OCI-LY1 (cell line): Measurements from ENCODE around the gene BUD31.

Source experiments
- H2AFZ ChIP-seq: fragments of 200-600 bp; sonication (generic), shearing (Covaris generic); 2 replicates; pipeline ENCODE4 v1.6.0; 2014; ENCODE audit warnings: antibody characterized with exemption, mild to moderate bottlenecking, low read length
- H3F3A ChIP-seq: fragments of 200-600 bp; sonication (generic), shearing (Covaris generic); 2 replicates; pipeline ENCODE4 v1.6.0; 2014; ENCODE audit warnings: mild to moderate bottlenecking, antibody characterized with exemption, low read length, moderate library complexity; ENCODE audit not compliant: insufficient read depth
- H3K27ac ChIP-seq: fragments of 200-600 bp; sonication (generic); 2 replicates; pipeline ENCODE4 v1.5.1; 2014; ENCODE audit warnings: low read length, mixed run types, mild to moderate bottlenecking, low read depth; ENCODE audit not compliant: poor library complexity, severe bottlenecking
- H3K27me3 ChIP-seq: fragments of 200-600 bp; sonication (generic); 2 replicates; pipeline ENCODE4 v1.6.0; 2014; ENCODE audit warnings: antibody characterized with exemption, mild to moderate bottlenecking, low read length, moderate library complexity; ENCODE audit not compliant: insufficient read depth
- H3K36me3 ChIP-seq: fragments of 200-600 bp; sonication (generic); 2 replicates; pipeline ENCODE4 v1.6.1; 2014; ENCODE audit warnings: mild to moderate bottlenecking, antibody characterized with exemption, low read length, moderate library complexity, mixed read lengths; ENCODE audit not compliant: insufficient read depth
- H3K4me1 ChIP-seq: fragments of 200-600 bp; sonication (generic); 2 replicates; pipeline ENCODE4 v1.5.1; 2014; ENCODE audit warnings: mild to moderate bottlenecking, low read length, moderate library complexity; ENCODE audit not compliant: insufficient read depth, severe bottlenecking
- H3K4me2 ChIP-seq: fragments of 200-600 bp; sonication (generic), shearing (Covaris generic); 2 replicates; pipeline ENCODE4 v1.6.1; 2014; ENCODE audit warnings: low read length
- H3K4me3 ChIP-seq: fragments of 200-600 bp; sonication (generic); 2 replicates; pipeline ENCODE4 v1.5.1; 2014; ENCODE audit warnings: low read length, low read depth, mild to moderate bottlenecking, mixed read lengths; ENCODE audit not compliant: poor library complexity, severe bottlenecking
- H3K79me2 ChIP-seq: fragments of 200-600 bp; shearing (Covaris generic); 2 replicates; pipeline ENCODE4 v1.6.1; 2016; ENCODE audit warnings: mixed run types, low read length, mixed read lengths; ENCODE audit not compliant: insufficient read depth
- H3K9ac ChIP-seq: fragments of 200-600 bp; sonication (generic), shearing (Covaris generic); 2 replicates; pipeline ENCODE4 v1.6.1; 2014; ENCODE audit warnings: mild to moderate bottlenecking, low read length, mixed read lengths
- H3K9me2 ChIP-seq: fragments of 200-600 bp; sonication (generic), shearing (Covaris generic); 2 replicates; pipeline ENCODE4 v1.6.1; 2014; ENCODE audit warnings: low read depth, mild to moderate bottlenecking, low read length, mixed read lengths
- H3K9me3 ChIP-seq: fragments of 200-600 bp; shearing (Covaris generic); 2 replicates; pipeline ENCODE4 v1.6.1; 2014; ENCODE audit warnings: low read length, mixed read lengths
- H4K20me1 ChIP-seq: fragments of 200-600 bp; sonication (generic), shearing (Covaris generic); 2 replicates; pipeline ENCODE4 v1.6.0; 2016; ENCODE audit warnings: mild to moderate bottlenecking, low read length; ENCODE audit not compliant: insufficient read depth
- CTCF ChIP-seq: fragments of 200-600 bp; sonication (generic), shearing (Covaris generic); IDR thresholded peaks from 2 replicates; pipeline ENCODE4 v1.5.1; 2017; ENCODE audit warnings: mild to moderate bottlenecking, antibody characterized with exemption, low read length, moderate library complexity, mixed read lengths
- EZH2 ChIP-seq: fragments of 200-600 bp; sonication (generic), shearing (Covaris generic); IDR thresholded peaks from 2 replicates; pipeline ENCODE4 v1.8.0; 2017; ENCODE audit warnings: borderline replicate concordance, mixed run types, mild to moderate bottlenecking, antibody characterized with exemption, low read length, moderate library complexity, mixed read lengths

The BUD31 gene

GRCh38 chr7:99440195-99440594 lies 31.4 kb downstream of the BUD31 start:
- TF ChIP-seq CTCF (no peak), EZH2 (no peak)
- no peaks in the 10 kb centered on the region for H3F3A ChIP-seq
- peaks cover 34% of the 10 kb centered on the region for H3K36me3 ChIP-seq
- peak overlapping the region; percentile 90 for H3K4me2 ChIP-seq
- H4K20me1 ChIP-seq: no peaks in the 10 kb centered on the region
- peaks cover 22% of the 10 kb centered on the region for H3K79me2 ChIP-seq
- H3K27ac ChIP-seq: no peak overlapping the region
- peak overlapping the region; percentile 99 for H3K4me3 ChIP-seq
- peaks cover 18% of the 10 kb centered on the region for H3K4me1 ChIP-seq
- H3K9me2 ChIP-seq: no peaks in the 10 kb centered on the region
- peak overlapping the region; percentile 87; the same call in 1 of the 2 replicates for H3K9ac ChIP-seq
- no peaks in the 10 kb centered on the region for H3K9me3 ChIP-seq
- H3K27me3 ChIP-seq: no peaks in the 10 kb centered on the region
- H2AFZ ChIP-seq: no peak overlapping the region

GRCh38 chr7:99446096-99446495 lies 37.3 kb downstream of the BUD31 start:
- H3K27me3 ChIP-seq: no peaks in the 10 kb centered on the region
- H4K20me1 ChIP-seq: no peaks in the 10 kb centered on the region
- no peaks in the 10 kb centered on the region for H3F3A ChIP-seq
- no peak overlapping the region for H3K9ac ChIP-seq
- H3K4me3 ChIP-seq: no peak overlapping the region
- H3K4me1 ChIP-seq: no peaks in the 10 kb centered on the region
- no peaks in the 10 kb centered on the region for H3K9me3 ChIP-seq
- H3K27ac ChIP-seq: no peak overlapping the region
- H3K4me2 ChIP-seq: no peak overlapping the region
- TF ChIP-seq EZH2 (no peak), CTCF (no peak)
- H3K79me2 ChIP-seq: no peaks in the 10 kb centered on the region
- H3K9me2 ChIP-seq: no peaks in the 10 kb centered on the region
- peaks cover 89% of the 10 kb centered on the region for H3K36me3 ChIP-seq
- no peak overlapping the region for H2AFZ ChIP-seq

GRCh38 chr7:99447943-99448342 lies 39.2 kb downstream of the BUD31 start:
- Histone ChIP-seq H4K20me1 (no peaks in the 10 kb centered on the region), H3K36me3 (peaks cover 94% of the 10 kb centered on the region), H3K9ac (no peak overlapping the region)

More at GRCh38 chr7:99447943-99448342, 39.2 kb downstream of the BUD31 start:
- no peaks in the 10 kb centered on the region for H3K9me2 ChIP-seq
- no peaks in the 10 kb centered on the region for H3K4me1 ChIP-seq
- H2AFZ ChIP-seq: no peak overlapping the region
- H3K27me3 ChIP-seq: no peaks in the 10 kb centered on the region
- H3K9me3 ChIP-seq: no peaks in the 10 kb centered on the region
- H3K4me3 ChIP-seq: no peak overlapping the region
- no peak overlapping the region for H3K4me2 ChIP-seq
- no peaks in the 10 kb centered on the region for H3K79me2 ChIP-seq
- TF ChIP-seq EZH2 (no peak), CTCF (peak; percentile 70)
- H3K27ac ChIP-seq: no peak overlapping the region
- H3F3A ChIP-seq: no peaks in the 10 kb centered on the region
